ENCODE results near the gene DMD. TPM values are rescaled to one million over a fixed set of nuclear protein-coding genes. Genes with fewer than 3 reads are reported as not detected.

DMD gene
- total RNA-seq, 1 experiment from 2014 or later, result 47.2 TPM

DNA sequence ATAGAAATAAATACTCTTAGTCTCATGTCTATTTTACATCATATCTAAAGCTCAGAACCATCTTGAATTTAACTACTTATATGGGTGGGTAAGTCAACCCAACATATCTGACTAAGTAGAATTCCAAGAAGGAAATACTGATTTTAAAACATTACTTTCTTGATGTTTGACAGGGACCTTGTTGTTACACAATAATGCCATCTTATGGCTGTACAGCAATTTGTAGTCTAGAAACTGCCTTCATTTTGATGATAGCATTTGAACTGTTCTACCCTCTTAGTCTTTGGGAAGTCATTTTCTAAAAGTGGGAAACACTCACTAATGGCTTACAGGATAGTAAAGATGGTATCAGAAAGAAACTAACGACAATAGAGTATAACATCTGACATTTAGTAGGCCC, 929.5 kb downstream of the DMD start:
- Histone ChIP-seq H3K27me3 (replicated peaks; ENCODE audit: control insufficient read depth, insufficient read depth, low read length) (no peaks in the 10 kb centered on the region), H3K36me3 (ENCODE audit: control insufficient read depth, insufficient read depth, low read length) (no peaks in the 10 kb centered on the region), H3K4me1 (no peaks in the 10 kb centered on the region), H3K4me3 (ENCODE audit: low read depth, low read length) (no peak overlapping the region), H3K9me3 (no peaks in the 10 kb centered on the region)
- Mint-ChIP-seq H3K9me3 (ENCODE audit: unreplicated experiment) (peaks cover 9% of the 10 kb centered on the region), H3K36me3 (ENCODE audit: insufficient read depth, unreplicated experiment) (no peaks in the 10 kb centered on the region), H3K4me1 (ENCODE audit: low read depth, unreplicated experiment) (no peaks in the 10 kb centered on the region), H3K27ac (ENCODE audit: unreplicated experiment) (no peak overlapping the region), H3K27me3 (ENCODE audit: insufficient read depth, unreplicated experiment) (peaks cover 4% of the 10 kb centered on the region), H3K4me3 (ENCODE audit: unreplicated experiment) (no peak overlapping the region)
- DNase-seq, result no peak
- no peak for TF ChIP-seq CTCF (IDR thresholded peaks at IDR 0.05; ENCODE audit: insufficient read depth in 1 of 2, low read depth in 1 of 2, low read length in 1 of 2, severe bottlenecking in 1 of 2, unreplicated experiment in 1 of 2)
- ChIA-PET POLR2A (no interaction called here), CTCF (no interaction called here)
- intact Hi-C loops (cut with micrococcal nuclease; ENCODE audit: unreplicated experiment), result no loop called here
- no TSS peak for BruUV-seq (replicated peaks)

DNA sequence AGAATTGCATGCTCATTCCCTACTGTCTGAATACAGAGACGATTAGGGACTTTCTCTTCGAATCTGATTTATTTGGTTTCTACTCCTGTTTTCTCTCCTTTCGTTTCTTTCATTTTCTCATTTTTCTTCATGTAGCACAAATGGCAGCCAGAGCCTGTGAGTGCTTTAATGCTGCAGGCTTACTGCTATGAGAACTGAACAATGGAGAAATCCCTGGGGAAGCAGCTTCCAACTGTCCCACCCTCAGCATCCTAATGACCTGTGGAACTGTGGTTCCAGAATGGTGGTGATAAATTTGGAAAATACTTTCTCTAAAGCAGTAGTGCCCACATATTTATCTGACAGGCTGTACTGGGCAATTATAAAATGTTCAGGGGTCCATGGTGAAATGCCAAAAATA, 930.4 kb downstream of the DMD start:
- Histone ChIP-seq H3K4me1 (no peaks in the 10 kb centered on the region), H3K36me3 (ENCODE audit: control insufficient read depth, insufficient read depth, low read length) (no peaks in the 10 kb centered on the region), H3K4me3 (ENCODE audit: low read depth, low read length) (no peak overlapping the region), H3K27me3 (replicated peaks; ENCODE audit: control insufficient read depth, insufficient read depth, low read length) (no peaks in the 10 kb centered on the region), H3K9me3 (no peaks in the 10 kb centered on the region)
- TF ChIP-seq CTCF (IDR thresholded peaks at IDR 0.05; ENCODE audit: insufficient read depth in 1 of 2, low read depth in 1 of 2, low read length in 1 of 2, severe bottlenecking in 1 of 2, unreplicated experiment in 1 of 2), result no peak
- Mint-ChIP-seq H3K27ac (ENCODE audit: unreplicated experiment) (no peak overlapping the region), H3K27me3 (ENCODE audit: insufficient read depth, unreplicated experiment) (peaks cover 4% of the 10 kb centered on the region), H3K4me3 (ENCODE audit: unreplicated experiment) (no peak overlapping the region), H3K9me3 (ENCODE audit: unreplicated experiment) (peaks cover 9% of the 10 kb centered on the region), H3K4me1 (ENCODE audit: low read depth, unreplicated experiment) (no peaks in the 10 kb centered on the region), H3K36me3 (ENCODE audit: insufficient read depth, unreplicated experiment) (no peaks in the 10 kb centered on the region)
- no peak for DNase-seq
- intact Hi-C loops (cut with micrococcal nuclease; ENCODE audit: unreplicated experiment), result no loop called here
- no TSS peak for BruUV-seq (replicated peaks)
- POLR2A ChIA-PET, result no interaction called here
- CTCF ChIA-PET, result no interaction called here

GRCh38 chrX:32280489-32280888, 930.9 kb downstream of the DMD start:
- Mint-ChIP-seq H3K4me1 (ENCODE audit: low read depth, unreplicated experiment) (no peaks in the 10 kb centered on the region), H3K4me3 (ENCODE audit: unreplicated experiment) (no peak overlapping the region), H3K9me3 (ENCODE audit: unreplicated experiment) (peaks cover 9% of the 10 kb centered on the region), H3K36me3 (ENCODE audit: insufficient read depth, unreplicated experiment) (no peaks in the 10 kb centered on the region), H3K27me3 (ENCODE audit: insufficient read depth, unreplicated experiment) (peaks cover 4% of the 10 kb centered on the region), H3K27ac (ENCODE audit: unreplicated experiment) (no peak overlapping the region)
- Histone ChIP-seq H3K4me3 (ENCODE audit: low read depth, low read length) (no peak overlapping the region), H3K4me1 (no peaks in the 10 kb centered on the region), H3K9me3 (no peaks in the 10 kb centered on the region), H3K27me3 (replicated peaks; ENCODE audit: control insufficient read depth, insufficient read depth, low read length) (no peaks in the 10 kb centered on the region), H3K36me3 (ENCODE audit: control insufficient read depth, insufficient read depth, low read length) (no peaks in the 10 kb centered on the region)
- intact Hi-C loops (cut with micrococcal nuclease; ENCODE audit: unreplicated experiment), result no loop called here
- no peak for TF ChIP-seq CTCF (IDR thresholded peaks at IDR 0.05; ENCODE audit: insufficient read depth in 1 of 2, low read depth in 1 of 2, low read length in 1 of 2, severe bottlenecking in 1 of 2, unreplicated experiment in 1 of 2)
- POLR2A ChIA-PET, result no interaction called here
- CTCF ChIA-PET, result no interaction called here
- no peak for DNase-seq
- BruUV-seq (replicated peaks), result no TSS peak

All from Caco-2 (cell line).